ENCODE data around the gene DISC1. TPM values are rescaled to one million over a fixed set of nuclear protein-coding genes. Genes with fewer than 3 reads are reported as not detected.

Gene DISC1
- total and polyA plus RNA-seq, 11 donors, result 0.76 to 12.8 (median 4.3) TPM

DNA sequence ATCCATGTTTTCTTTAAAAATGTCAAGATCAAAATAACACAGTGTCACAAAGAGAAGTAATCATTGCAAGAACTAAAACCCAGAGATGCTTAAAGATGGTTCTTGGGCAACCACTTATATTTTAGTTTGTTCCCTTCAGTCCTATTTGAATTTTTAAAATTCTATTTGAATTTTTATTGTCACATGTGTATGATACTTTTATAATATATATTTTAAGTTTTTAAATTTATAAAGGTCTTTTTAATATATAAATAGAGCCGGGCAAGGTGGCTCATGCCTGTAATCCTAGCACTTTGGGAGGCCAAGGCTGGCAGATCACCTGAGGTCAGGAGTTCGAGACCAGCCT lies 22.3 kb upstream of the DISC1 start:
- Histone ChIP-seq H3K9me3 (peaks cover 0 to 3% (median 0%) of the 10 kb centered on the region in 12 donors), H3K36me3 (no peaks in the 10 kb centered on the region), H3K27me3 (no peaks in the 10 kb centered on the region), H3K4me1 (peaks cover 0 to 44% (median 23%) of the 10 kb centered on the region in 12 donors), H3K27ac (no peak overlapping the region), H3K4me3 (peak overlapping the region in 3 of 12 donors; percentile 47 to 61 (median 49))
- intact Hi-C loops (cut with DNase I), result loop anchor here in 7 of 10 donors (5.0 to 10.0 kb wide), 4 partner anchors 182 to 359 kb away; partner anchors contain the start of genes GNPAT (in 3 of the 7) and EGLN1 (in 2 of the 7)
- TF ChIP-seq, protein P1, sequence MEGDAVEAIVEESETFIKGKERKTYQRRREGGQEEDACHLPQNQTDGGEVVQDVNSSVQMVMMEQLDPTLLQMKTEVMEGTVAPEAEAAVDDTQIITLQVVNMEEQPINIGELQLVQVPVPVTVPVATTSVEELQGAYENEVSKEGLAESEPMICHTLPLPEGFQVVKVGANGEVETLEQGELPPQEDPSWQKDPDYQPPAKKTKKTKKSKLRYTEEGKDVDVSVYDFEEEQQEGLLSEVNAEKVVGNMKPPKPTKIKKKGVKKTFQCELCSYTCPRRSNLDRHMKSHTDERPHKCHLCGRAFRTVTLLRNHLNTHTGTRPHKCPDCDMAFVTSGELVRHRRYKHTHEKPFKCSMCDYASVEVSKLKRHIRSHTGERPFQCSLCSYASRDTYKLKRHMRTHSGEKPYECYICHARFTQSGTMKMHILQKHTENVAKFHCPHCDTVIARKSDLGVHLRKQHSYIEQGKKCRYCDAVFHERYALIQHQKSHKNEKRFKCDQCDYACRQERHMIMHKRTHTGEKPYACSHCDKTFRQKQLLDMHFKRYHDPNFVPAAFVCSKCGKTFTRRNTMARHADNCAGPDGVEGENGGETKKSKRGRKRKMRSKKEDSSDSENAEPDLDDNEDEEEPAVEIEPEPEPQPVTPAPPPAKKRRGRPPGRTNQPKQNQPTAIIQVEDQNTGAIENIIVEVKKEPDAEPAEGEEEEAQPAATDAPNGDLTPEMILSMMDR (IDR thresholded peaks at IDR 0.05), result peak in 1 of 12 donors; percentile 3
- no peak for TF ChIP-seq POLR2A (IDR thresholded peaks at IDR 0.05)
- 68 to 71% (median 70%) methylated on average over 2 of the region's 2 CpGs for WGBS, 4 donors
- no peak for ATAC-seq
- DNase-seq, result no peak

DNA sequence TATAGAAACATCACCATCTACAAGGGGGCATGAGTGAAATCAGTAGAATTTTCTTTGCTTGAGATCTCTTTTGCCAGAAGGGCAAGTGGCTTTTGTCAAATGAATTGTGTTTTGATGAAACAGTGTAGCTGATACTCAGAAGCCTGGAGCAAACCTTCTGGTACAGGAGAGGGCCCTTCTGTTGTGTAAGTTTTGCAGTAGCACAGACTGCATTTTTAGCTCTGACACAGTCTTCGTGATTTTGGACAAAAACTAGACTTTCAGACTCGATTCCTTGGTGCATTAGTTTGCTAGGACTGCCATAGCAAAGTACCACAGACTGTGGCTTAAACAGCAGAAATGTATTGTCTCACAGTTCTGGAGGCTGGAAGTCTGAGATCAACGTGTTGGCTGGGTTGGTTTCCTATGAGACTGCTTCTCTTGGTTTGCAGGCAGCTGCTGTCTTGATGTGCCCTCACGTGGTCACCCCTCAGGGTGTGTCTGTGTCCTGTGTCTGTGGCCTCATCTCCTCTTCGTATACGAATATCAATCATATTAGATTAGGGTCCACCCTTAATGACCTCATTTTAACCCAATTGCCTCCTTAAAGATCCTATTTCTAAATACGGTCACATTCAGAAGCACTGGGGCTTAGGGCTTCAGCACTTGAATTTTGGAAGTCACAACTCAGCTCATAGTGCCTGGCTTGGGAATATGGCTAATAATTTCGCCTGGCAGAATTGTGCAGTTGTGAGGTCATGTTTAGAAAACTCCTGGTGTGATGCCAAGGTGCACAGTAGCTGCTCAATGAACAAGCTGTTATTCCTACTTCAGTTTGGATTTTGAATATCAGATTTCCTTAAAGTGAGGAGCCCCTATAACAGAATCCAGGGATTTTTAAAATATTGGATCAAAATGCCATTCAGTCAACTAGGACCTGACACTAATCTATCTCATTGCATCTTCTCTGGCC lies 21.2 kb upstream of the DISC1 start:
- TF ChIP-seq POLR2A (IDR thresholded peaks at IDR 0.05), result no peak
- TF ChIP-seq, protein P1 (IDR thresholded peaks at IDR 0.05), result no peak
- H3K27ac ChIP-seq, result no peak overlapping the region
- H3K36me3 ChIP-seq, result no peaks in the 10 kb centered on the region
- no peak for DNase-seq
- H3K4me3 ChIP-seq, result no peak overlapping the region
- peaks cover 0 to 52% (median 16%) of the 10 kb centered on the region in 12 donors for H3K4me1 ChIP-seq
- WGBS, 4 donors, result 57 to 60% (median 58%) methylated on average over 8 of the region's 8 CpGs
- intact Hi-C loops (cut with DNase I), result loop anchor here in 3 of 10 donors (10.0 kb wide), 1 partner anchor 361 kb away; the partner anchor contains the start of gene GNPAT (in 3 of the 3)
- peaks cover 0 to 3% (median 0%) of the 10 kb centered on the region in 12 donors for H3K9me3 ChIP-seq
- no peak for ATAC-seq
- no peaks in the 10 kb centered on the region for H3K27me3 ChIP-seq

DNA sequence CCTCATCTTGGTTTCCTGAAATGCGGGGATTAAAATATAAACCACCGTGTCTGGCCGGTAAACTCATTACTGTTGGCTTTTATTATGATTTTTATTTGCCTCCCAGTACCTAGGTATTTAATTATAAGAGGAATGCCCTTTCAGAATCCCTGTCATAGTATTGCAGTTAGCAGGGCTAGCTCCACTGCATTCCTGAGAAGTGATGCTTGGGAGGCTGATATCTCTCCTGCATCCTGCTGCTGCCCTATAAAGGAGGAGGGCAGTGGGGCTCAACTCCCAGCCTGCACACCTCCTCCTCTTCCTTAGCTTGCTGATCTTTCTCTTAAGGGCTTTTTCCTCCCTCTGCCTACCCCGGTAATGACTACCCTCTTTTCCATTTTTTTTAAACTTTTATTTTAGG lies 19.9 kb upstream of the DISC1 start:
- WGBS, 4 donors, result 66 to 82% (median 71%) methylated on average over 4 of the region's 4 CpGs
- no peaks in the 10 kb centered on the region for H3K36me3 ChIP-seq
- TF ChIP-seq, protein P1 (IDR thresholded peaks at IDR 0.05), result no peak
- TF ChIP-seq POLR2A (IDR thresholded peaks at IDR 0.05), result no peak
- peaks cover 0 to 3% (median 0%) of the 10 kb centered on the region in 12 donors for H3K9me3 ChIP-seq
- peaks cover 0 to 52% (median 11%) of the 10 kb centered on the region in 12 donors for H3K4me1 ChIP-seq
- no peak overlapping the region for H3K27ac ChIP-seq
- no peak overlapping the region for H3K4me3 ChIP-seq
- ATAC-seq (no peak), DNase-seq (no peak)
- no peaks in the 10 kb centered on the region for H3K27me3 ChIP-seq
- intact Hi-C loops (cut with DNase I), result loop anchor here in 3 of 10 donors (10.0 kb wide), 1 partner anchor 362 kb away; the partner anchor contains the start of gene GNPAT (in 3 of the 3)

DNA sequence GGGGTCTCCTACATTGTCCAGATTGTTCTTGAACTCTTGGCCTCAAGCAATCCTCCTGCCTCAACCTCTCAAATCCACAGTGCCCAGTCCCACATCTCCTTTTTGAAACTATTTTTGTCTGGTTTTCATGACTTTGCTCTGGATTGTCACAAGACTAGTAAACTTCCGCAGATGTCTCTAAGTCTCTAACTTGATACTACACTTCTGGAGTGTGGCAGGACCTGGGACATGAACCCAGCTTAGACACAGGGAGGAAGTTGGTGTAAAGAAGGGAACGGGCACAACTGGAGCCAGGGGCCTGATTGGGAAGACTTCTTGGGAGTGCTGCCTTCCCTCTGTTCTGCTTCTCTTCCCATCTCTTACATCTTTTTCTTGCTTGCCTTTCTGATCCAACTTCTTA lies 16.2 kb upstream of the DISC1 start:
- no peak for TF ChIP-seq POLR2A (IDR thresholded peaks at IDR 0.05)
- TF ChIP-seq, protein P1 (IDR thresholded peaks at IDR 0.05), result no peak

More for the DNA sequence above, 16.2 kb upstream of the DISC1 start:
- Histone ChIP-seq H3K27me3 (no peaks in the 10 kb centered on the region), H3K36me3 (no peaks in the 10 kb centered on the region), H3K9me3 (peaks cover 0 to 3% (median 0%) of the 10 kb centered on the region in 12 donors), H3K4me3 (no peak overlapping the region), H3K27ac (peak overlapping the region in 1 of 12 donors; percentile 49), H3K4me1 (peaks cover 0 to 64% (median 0%) of the 10 kb centered on the region in 12 donors)
- ATAC-seq, result peak in 1 of 4 donors; percentile 32
- 90 to 98% (median 94%) methylated on average over 2 of the region's 2 CpGs for WGBS, 4 donors
- DNase-seq, result no peak
- intact Hi-C loops (cut with DNase I), result no loop called here
